Heart left ventricle (tissue), 13 donors: Measurements from ENCODE around the gene DAB2IP.

Experiments used
- POLR2A ChIP-seq, 2 donors: fragments of 450-650 bp; IDR thresholded peaks; one replicate each; pipeline ENCODE4 v1.6.1; 2017; ENCODE audit warnings: antibody characterized with exemption in 2 of 2, mild to moderate bottlenecking in 2 of 2, moderate library complexity in 2 of 2
- TF ChIP-seq, protein P1 (sequence below), 12 donors: fragments of 200-600 bp; sonication (generic) in 4 of 12; IDR thresholded peaks; one replicate each; pipeline versions ENCODE4 v1.5.0 to v1.8.0; 2018 to 2022; ENCODE audit warnings: antibody characterized with exemption in 12 of 12, mild to moderate bottlenecking in 5 of 12
- donor health status: ischemic (EF 13 %, LVEDD 7.1; RV severe dilation, severe dysfunction).
- donor health status: DM: no; HTN: yes; CAD: no.
- donor health status: DM: no; HTN: no; CAD: no.
- donor health status: ischemic (EF 25% LVEDD 6.9; RV normal size, moderate dysfunction).
- donor health status: ischemic (EF 25% LVEDD 5.7; RV mildly dilated, moderate dysfunction).
- donor health status: ischemic (EF 35%, LVEDD 5.7; RV mildly dilated, moderate dysfunction).
- donor health status: nonischemic (EF 11% LVEDD 7.7; RV severe dilation, severe dysfunction).
- donor health status: DM: yes; HTN: yes; CAD: no.
- donor health status: PGD.
- donor health status: ischemic (EF 29% LVEDD 5.4; RV normal size, mild dysfunction).
- donor health status: nonischemic (EF 23%, LVEDD 6.1; RV moderate dilation, normal function).

GRCh38 chr9:121764371-121764730, 112.9 kb downstream of the DAB2IP start:
- TF ChIP-seq, protein P1, sequence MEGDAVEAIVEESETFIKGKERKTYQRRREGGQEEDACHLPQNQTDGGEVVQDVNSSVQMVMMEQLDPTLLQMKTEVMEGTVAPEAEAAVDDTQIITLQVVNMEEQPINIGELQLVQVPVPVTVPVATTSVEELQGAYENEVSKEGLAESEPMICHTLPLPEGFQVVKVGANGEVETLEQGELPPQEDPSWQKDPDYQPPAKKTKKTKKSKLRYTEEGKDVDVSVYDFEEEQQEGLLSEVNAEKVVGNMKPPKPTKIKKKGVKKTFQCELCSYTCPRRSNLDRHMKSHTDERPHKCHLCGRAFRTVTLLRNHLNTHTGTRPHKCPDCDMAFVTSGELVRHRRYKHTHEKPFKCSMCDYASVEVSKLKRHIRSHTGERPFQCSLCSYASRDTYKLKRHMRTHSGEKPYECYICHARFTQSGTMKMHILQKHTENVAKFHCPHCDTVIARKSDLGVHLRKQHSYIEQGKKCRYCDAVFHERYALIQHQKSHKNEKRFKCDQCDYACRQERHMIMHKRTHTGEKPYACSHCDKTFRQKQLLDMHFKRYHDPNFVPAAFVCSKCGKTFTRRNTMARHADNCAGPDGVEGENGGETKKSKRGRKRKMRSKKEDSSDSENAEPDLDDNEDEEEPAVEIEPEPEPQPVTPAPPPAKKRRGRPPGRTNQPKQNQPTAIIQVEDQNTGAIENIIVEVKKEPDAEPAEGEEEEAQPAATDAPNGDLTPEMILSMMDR (IDR thresholded peaks at IDR 0.05) = no peak
- no peak for TF ChIP-seq POLR2A (IDR thresholded peaks at IDR 0.05)
